Measurements from ENCODE around the gene NLRP12.
A peak's percentile ranks its signal among the peaks of the same experiment; 100 is the strongest.
"Not testable (repeated sequence)": the region's sequence is repeated elsewhere in the genome, so short reads cannot be mapped to it uniquely, and the experiment has no call there.

Gene NLRP12

DNA sequence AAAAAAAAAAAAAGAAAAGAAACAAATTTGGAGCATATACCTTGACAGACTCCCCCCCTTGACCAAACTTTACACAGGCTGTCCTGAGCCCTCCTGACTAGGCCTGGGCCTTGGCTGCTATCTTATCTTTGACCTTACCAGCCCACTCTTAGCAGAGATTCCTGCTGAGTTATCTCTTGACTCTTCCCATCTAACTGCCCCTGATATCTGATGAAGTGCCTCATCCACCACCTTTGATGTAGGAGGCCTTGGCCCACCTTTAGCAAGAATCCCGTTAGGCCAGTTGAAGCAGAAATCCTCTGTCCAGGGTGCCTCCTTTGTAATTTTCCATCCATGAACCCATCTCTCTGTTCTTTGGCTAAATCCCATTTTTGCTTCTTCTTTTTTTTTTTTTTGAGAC, 43.6 kb downstream of the NLRP12 start:
- DNase-seq (ENCODE audit: low read depth in 2 of 3, low spot score in 2 of 3): no peak

DNA sequence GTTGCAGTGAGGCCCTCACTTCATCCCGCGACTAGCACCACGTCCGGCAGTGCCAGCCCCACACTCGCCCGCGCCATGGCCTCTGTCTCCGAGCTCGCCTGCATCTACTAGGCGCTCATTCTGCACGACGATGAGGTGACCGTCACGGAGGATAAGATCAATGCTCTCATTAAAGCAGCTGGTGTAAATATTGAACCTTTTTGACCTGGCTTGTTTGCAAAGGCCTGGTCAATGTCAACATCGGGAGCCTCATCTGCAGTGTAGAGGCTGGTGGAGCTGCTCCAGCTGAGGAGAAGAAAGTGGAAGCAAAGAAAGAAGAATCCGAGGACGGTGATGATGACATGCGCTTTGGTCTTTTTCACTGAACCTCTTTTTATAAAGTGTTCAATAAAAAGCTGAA, 48.6 kb downstream of the NLRP12 start:
- DNase-seq (ENCODE audit: low read depth in 2 of 3, low spot score in 2 of 3): no peak

GRCh38 chr19:53774491-53774890, 49.6 kb downstream of the NLRP12 start:
- not testable (repeated sequence) for DNase-seq (ENCODE audit: low read depth in 2 of 3, low spot score in 2 of 3)

GRCh38 chr19:53773999-53774398, 50.1 kb downstream of the NLRP12 start:
- DNase-seq (ENCODE audit: low read depth in 2 of 3, low spot score in 2 of 3): no peak

GRCh38 chr19:53772943-53773342, 51.2 kb downstream of the NLRP12 start:
- peak in 1 of 3 experiments; percentile 4 for DNase-seq (ENCODE audit: low read depth in 2 of 3, low spot score in 2 of 3)

- no peak for DNase-seq (ENCODE audit: low read depth in 2 of 3, low spot score in 2 of 3)
Measured at GRCh38 chr19:53771144-53771543, 53.0 kb downstream of the NLRP12 start.

DNA sequence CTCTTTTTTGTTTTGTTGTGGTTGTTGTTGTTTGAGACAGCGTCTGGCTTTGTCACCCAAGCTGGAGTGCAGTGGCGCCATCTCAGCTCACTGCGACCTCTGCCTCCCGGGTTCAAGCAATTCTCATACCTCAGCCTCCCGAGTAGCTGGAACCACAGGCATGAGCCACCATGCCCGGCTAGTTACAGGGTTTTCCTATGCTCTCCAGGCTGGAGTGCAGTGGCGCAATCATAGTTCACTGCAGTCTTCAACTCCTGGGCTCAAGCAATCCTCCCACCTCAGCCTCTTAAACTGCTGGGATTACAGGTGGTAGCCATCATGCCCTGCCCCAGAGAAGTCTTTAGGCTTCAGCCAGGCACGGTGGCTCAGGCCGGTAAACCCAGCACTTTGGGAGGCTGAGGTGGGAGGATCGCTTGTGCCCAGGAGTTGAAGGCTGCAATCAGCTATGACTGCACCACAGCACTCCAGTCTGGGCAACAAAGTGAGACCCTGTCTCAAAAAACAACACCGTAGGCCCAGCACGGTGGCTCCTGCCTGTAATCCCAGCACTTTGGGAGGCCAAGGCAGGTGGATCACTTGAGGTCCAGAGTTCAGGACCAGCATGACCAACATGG, 54.3 kb downstream of the NLRP12 start:
- DNase-seq (ENCODE audit: low read depth in 2 of 3, low spot score in 2 of 3): not testable (repeated sequence)

DNA sequence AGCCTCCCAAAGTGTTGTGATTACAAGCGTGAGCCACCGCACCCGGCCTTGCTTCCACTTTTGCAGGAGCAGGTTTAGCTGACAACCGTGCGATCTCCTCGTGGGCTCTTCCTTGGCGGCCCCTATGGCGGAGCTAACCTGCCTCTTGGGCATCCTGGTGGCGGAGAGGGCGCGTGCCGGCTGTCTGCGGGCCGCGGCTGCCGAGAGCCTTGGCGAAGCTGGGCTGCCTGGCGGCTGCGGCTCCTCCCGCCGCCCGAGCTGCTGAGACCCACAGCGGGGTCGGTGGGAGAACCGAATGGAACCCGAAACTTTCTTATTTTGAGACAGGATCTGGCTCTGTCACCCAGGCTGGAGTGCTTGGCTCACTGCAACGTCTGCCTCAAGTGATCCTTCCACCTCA, 55.7 kb downstream of the NLRP12 start:
- DNase-seq (ENCODE audit: low read depth in 2 of 3, low spot score in 2 of 3): no peak

GRCh38 chr19:53758991-53759390, 65.1 kb downstream of the NLRP12 start:
- not testable (repeated sequence) for DNase-seq (ENCODE audit: low read depth in 2 of 3, low spot score in 2 of 3)

Measured in activated CD8-positive, alpha-beta memory T cell treated with anti-CD3 and anti-CD28 coated beads for 48 hours (primary cell).